ENCODE measurements around the gene DRD2. TPM values are rescaled to one million over a fixed set of nuclear protein-coding genes. Genes with fewer than 3 reads are reported as not detected.

DRD2 gene
- total RNA-seq, 2 experiments from 2014 or later, result not detected

DNA sequence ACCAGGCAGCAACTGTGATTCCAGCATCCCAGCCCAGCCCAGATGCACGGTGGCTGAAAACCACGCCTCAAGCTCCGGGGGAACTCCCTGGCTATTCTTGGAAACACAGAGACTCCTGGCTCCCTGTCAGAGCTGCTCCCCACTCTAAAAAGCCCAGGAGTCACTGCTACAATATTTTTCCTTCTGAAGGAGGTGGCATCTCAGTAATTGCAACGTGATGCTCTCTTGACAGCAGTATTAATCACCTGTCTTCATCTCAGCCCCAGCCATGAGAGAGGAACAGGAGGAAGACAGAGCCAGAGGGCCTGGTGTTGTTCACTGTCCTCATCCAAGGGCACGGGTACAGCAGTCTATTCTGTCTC, 26.9 kb downstream of the DRD2 start:
- intact Hi-C loops (cut with micrococcal nuclease), result no loop called here
- TF ChIP-seq, protein P1, sequence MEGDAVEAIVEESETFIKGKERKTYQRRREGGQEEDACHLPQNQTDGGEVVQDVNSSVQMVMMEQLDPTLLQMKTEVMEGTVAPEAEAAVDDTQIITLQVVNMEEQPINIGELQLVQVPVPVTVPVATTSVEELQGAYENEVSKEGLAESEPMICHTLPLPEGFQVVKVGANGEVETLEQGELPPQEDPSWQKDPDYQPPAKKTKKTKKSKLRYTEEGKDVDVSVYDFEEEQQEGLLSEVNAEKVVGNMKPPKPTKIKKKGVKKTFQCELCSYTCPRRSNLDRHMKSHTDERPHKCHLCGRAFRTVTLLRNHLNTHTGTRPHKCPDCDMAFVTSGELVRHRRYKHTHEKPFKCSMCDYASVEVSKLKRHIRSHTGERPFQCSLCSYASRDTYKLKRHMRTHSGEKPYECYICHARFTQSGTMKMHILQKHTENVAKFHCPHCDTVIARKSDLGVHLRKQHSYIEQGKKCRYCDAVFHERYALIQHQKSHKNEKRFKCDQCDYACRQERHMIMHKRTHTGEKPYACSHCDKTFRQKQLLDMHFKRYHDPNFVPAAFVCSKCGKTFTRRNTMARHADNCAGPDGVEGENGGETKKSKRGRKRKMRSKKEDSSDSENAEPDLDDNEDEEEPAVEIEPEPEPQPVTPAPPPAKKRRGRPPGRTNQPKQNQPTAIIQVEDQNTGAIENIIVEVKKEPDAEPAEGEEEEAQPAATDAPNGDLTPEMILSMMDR (IDR thresholded peaks at IDR 0.05), result no peak
- Mint-ChIP-seq H3K27me3 (peaks cover 2% of the 10 kb centered on the region), H3K27ac (no peak overlapping the region), H3K4me1 (ENCODE audit: low read depth) (no peaks in the 10 kb centered on the region), H3K4me3 (no peak overlapping the region), H3K9me3 (no peaks in the 10 kb centered on the region), H3K36me3 (ENCODE audit: low read depth) (no peaks in the 10 kb centered on the region)
- DNase-seq (no peak), ATAC-seq (no peak)
- CTCF ChIA-PET, result no interaction called here
- POLR2A ChIA-PET, result no interaction called here

DNA sequence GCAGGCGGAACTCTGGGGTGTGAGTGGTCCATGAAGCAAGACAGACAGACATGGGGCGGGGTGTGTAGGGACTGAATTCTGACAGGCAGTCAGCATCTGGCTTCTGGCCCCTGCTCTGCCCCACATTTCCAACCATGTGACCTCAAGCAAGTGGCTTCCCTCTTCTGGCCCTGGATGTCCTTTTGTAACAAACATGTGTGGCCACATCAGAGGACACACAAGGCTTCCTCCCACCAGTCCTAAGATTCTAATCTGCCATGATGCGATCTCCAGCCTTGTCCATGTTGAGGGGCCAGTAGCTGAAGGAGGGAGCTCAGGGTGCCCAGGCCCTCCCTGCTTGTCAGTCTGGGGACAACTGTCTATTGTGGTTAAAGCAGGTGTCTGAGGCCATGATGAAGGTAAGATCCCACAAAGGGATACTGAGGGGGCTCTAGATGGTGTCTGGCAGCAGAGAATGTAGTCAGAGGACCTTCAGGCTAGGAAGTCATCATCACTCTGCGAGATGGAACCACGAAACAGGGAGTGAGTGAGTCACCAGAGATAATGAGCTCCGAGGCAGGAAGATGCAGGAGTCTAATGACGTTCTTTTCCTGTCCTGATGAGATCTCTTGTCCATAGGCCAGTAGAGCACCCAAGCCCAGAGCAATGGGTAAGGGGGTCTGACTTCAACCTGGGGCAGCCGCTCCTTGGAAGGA, 27.4 kb downstream of the DRD2 start:
- H3K36me3 Mint-ChIP-seq (ENCODE audit: low read depth), result no peaks in the 10 kb centered on the region
- no peaks in the 10 kb centered on the region for H3K4me1 Mint-ChIP-seq (ENCODE audit: low read depth)
- intact Hi-C loops (cut with micrococcal nuclease), result no loop called here
- no peak overlapping the region for H3K4me3 Mint-ChIP-seq
- DNase-seq (no peak), ATAC-seq (peak; percentile 37)
- CTCF ChIA-PET, result no interaction called here
- TF ChIP-seq, protein P1 (IDR thresholded peaks at IDR 0.05), result no peak
- no peaks in the 10 kb centered on the region for H3K9me3 Mint-ChIP-seq
- peaks cover 4% of the 10 kb centered on the region for H3K27me3 Mint-ChIP-seq
- POLR2A ChIA-PET, result no interaction called here
- H3K27ac Mint-ChIP-seq, result no peak overlapping the region

DNA sequence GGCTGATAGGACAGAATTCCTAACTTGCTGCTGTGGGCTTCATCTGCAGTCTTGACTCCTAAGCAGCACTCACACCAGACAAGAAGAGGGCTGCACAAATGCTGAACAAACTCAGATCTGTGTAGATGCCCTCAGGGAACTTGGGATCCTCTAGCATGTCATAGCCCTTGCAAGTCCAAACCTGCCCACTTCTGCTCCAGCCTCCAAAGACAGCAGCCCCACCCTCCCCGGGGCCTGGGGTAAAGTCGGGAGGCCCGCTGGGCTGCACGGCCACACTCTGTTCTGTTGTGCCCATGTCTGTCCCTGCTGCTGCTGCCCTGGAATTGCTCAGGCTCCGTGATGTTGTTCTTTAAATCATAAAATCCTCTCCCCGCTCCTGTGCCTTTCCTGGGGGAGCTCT, 28.3 kb downstream of the DRD2 start:
- Mint-ChIP-seq H3K4me1 (ENCODE audit: low read depth) (no peaks in the 10 kb centered on the region), H3K9me3 (no peaks in the 10 kb centered on the region), H3K27ac (no peak overlapping the region), H3K27me3 (peaks cover 7% of the 10 kb centered on the region), H3K36me3 (ENCODE audit: low read depth) (no peaks in the 10 kb centered on the region), H3K4me3 (no peak overlapping the region)
- TF ChIP-seq, protein P1 (IDR thresholded peaks at IDR 0.05), result no peak
- DNase-seq (no peak), ATAC-seq (no peak)
- ChIA-PET CTCF (no interaction called here), POLR2A (no interaction called here)
- intact Hi-C loops (cut with micrococcal nuclease), result no loop called here

DNA sequence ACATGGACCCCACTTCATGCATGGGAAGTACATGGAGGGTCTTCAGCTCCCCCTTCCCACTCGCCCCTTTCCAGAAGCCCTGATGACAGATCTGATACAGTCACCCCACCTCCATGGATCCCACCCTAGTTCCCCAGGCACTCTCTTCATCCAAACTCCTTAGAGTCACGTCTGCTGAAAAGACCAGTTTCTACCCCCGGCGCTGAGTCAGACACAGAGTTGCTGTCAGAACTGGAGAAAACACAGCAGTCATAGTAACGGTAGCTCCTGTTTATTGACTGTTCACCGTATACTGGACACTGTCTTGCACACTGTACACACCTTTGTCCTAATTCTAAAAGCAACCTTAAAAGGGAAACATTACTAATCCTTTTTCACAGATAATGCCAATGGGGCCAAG, 29.1 kb downstream of the DRD2 start:
- peak; percentile 4 for DNase-seq
- ATAC-seq, result no peak
- no peak overlapping the region for H3K27ac Mint-ChIP-seq

DNA sequence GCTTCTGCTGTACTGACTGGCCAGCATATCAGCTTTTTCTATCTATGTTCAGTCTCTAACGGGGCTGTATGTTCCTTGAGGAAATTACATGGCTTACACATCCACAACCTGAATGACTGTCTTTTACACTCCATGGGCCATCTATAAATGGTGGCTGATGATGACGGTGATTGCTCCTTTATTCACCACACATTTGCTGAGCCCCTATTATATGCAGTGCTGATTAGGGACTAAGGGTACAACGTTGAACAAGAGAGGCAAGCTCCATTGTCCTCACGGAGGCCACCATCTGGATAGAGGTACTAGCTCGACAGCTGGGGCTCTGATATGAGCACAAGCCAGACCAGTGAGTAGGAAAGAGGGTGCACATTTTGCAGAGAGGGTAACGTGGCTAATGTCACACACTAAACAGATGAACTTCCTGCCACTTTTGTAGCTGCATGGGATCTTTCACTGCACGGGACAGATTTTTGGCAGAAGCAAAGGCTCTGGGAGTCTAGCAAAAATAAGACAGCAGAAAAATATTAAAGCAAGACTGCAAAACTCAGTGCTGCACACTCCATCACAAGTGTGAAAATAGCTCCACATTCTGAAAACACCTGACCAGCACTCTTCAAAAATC, 30.6 kb downstream of the DRD2 start:
- H3K4me1 Mint-ChIP-seq (ENCODE audit: low read depth), result no peaks in the 10 kb centered on the region
- H3K27me3 Mint-ChIP-seq, result peaks cover 8% of the 10 kb centered on the region
- DNase-seq, result no peak
- H3K9me3 Mint-ChIP-seq, result no peaks in the 10 kb centered on the region
- no peak for ATAC-seq
- TF ChIP-seq, protein P1 (IDR thresholded peaks at IDR 0.05), result no peak
- intact Hi-C loops (cut with micrococcal nuclease), result no loop called here
- ChIA-PET POLR2A (no interaction called here), CTCF (no interaction called here)
- H3K27ac Mint-ChIP-seq, result no peak overlapping the region
- H3K4me3 Mint-ChIP-seq, result no peak overlapping the region
- no peaks in the 10 kb centered on the region for H3K36me3 Mint-ChIP-seq (ENCODE audit: low read depth)

More for the DNA sequence above, 29.1 kb downstream of the DRD2 start:
- TF ChIP-seq, protein P1 (IDR thresholded peaks at IDR 0.05), result no peak
- Mint-ChIP-seq H3K4me1 (ENCODE audit: low read depth) (no peaks in the 10 kb centered on the region), H3K4me3 (no peak overlapping the region), H3K27me3 (peaks cover 8% of the 10 kb centered on the region), H3K9me3 (no peaks in the 10 kb centered on the region), H3K36me3 (ENCODE audit: low read depth) (no peaks in the 10 kb centered on the region)
- POLR2A ChIA-PET, result no interaction called here
- CTCF ChIA-PET, result no interaction called here
- intact Hi-C loops (cut with micrococcal nuclease), result no loop called here

Data from activated CD8-positive, alpha-beta T cell treated with anti-CD3 and anti-CD28 coated beads for 36 hours (primary cell).